H9 (cell line): ENCODE measurements around the gene PTPRN2. TPM values are rescaled to one million over a fixed set of nuclear protein-coding genes. Genes with fewer than 3 reads are reported as not detected.

Experiments
- DNase-seq: peaks from one replicate; pipeline ENCODE4 v3.0.0-alpha.2; 2017
- H2AFZ ChIP-seq: one replicate; pipeline ENCODE4 v1.6.1; 2013; ENCODE audit warnings: mild to moderate bottlenecking, low read length, control low read depth, moderate library complexity
- H2AK5ac ChIP-seq: 2 replicates; pipeline ENCODE4 v1.6.1; 2013; ENCODE audit warnings: low read length, control low read depth, mixed read lengths; ENCODE audit not compliant: insufficient read length
- H2BK120ac ChIP-seq: one replicate; pipeline ENCODE4 v1.6.1; 2013; ENCODE audit warnings: low read depth, mild to moderate bottlenecking, low read length, control low read depth, inconsistent platforms; ENCODE audit not compliant: poor library complexity, severe bottlenecking
- H2BK12ac ChIP-seq: 2 replicates; pipeline ENCODE4 v1.6.1; 2013; ENCODE audit warnings: low read length, control low read depth, mixed read lengths, low read depth; ENCODE audit not compliant: insufficient read length
- H2BK15ac ChIP-seq: 2 replicates; pipeline ENCODE4 v1.6.1; 2013; ENCODE audit warnings: low read depth, low read length, control low read depth
- H2BK20ac ChIP-seq: one replicate; pipeline ENCODE4 v1.6.1; 2013; ENCODE audit warnings: low read depth, mild to moderate bottlenecking, low read length, control low read depth, inconsistent platforms; ENCODE audit not compliant: poor library complexity, severe bottlenecking
- H2BK5ac ChIP-seq: 2 replicates; pipeline ENCODE4 v1.6.1; 2013; ENCODE audit warnings: low read length, control low read depth, mixed read lengths; ENCODE audit not compliant: insufficient read length
- H3K14ac ChIP-seq: 2 replicates; pipeline ENCODE4 v1.6.1; 2013; ENCODE audit warnings: low read length, control low read depth; ENCODE audit not compliant: insufficient read depth
- H3K18ac ChIP-seq: 2 replicates; pipeline ENCODE4 v1.6.1; 2013; ENCODE audit warnings: low read depth, mild to moderate bottlenecking, mixed read lengths, low read length, control low read depth; ENCODE audit not compliant: insufficient read length
- H3K23ac ChIP-seq: 2 replicates; pipeline ENCODE4 v1.6.1; 2013; ENCODE audit warnings: low read length, control low read depth, mixed read lengths, low read depth; ENCODE audit not compliant: insufficient read length
- H3K23me2 ChIP-seq: 2 replicates; pipeline ENCODE4 v1.6.1; 2013; ENCODE audit warnings: low read depth, mild to moderate bottlenecking, mixed read lengths, low read length, control low read depth; ENCODE audit not compliant: insufficient read length, poor library complexity, severe bottlenecking
- H3K27ac ChIP-seq: 2 replicates; pipeline ENCODE4 v1.5.1; 2013; ENCODE audit warnings: low read length, control low read depth, mixed read lengths, low read depth; ENCODE audit not compliant: insufficient read length
- H3K27me3 ChIP-seq: 2 replicates; pipeline ENCODE4 v1.6.1; 2013; ENCODE audit warnings: low read length, control low read depth, inconsistent platforms; ENCODE audit not compliant: insufficient read depth
- H3K4ac ChIP-seq: 2 replicates; pipeline ENCODE4 v1.6.1; 2013; ENCODE audit warnings: low read depth, mild to moderate bottlenecking, control low read depth, inconsistent platforms, low read length, moderate library complexity
- H3K4me1 ChIP-seq: 2 replicates; pipeline ENCODE4 v1.6.1; 2013; ENCODE audit warnings: low read length, control low read depth, inconsistent platforms; ENCODE audit not compliant: insufficient read depth
- H3K4me2 ChIP-seq: 2 replicates; pipeline ENCODE4 v1.6.1; 2013; ENCODE audit warnings: low read length, control low read depth, mixed read lengths; ENCODE audit not compliant: insufficient read length, insufficient read depth
- H3K56ac ChIP-seq: 2 replicates; pipeline ENCODE4 v1.6.1; 2013; ENCODE audit warnings: low read depth, mild to moderate bottlenecking, mixed read lengths, low read length, control low read depth; ENCODE audit not compliant: insufficient read length
- H3K79me1 ChIP-seq: 2 replicates; pipeline ENCODE4 v1.6.1; 2013; ENCODE audit warnings: low read depth, mild to moderate bottlenecking, moderate library complexity, low read length, control low read depth, inconsistent platforms; ENCODE audit not compliant: insufficient read depth, poor library complexity, severe bottlenecking
- H3K79me2 ChIP-seq: 2 replicates; pipeline ENCODE4 v1.6.1; 2013; ENCODE audit warnings: low read length, control low read depth, inconsistent platforms; ENCODE audit not compliant: insufficient read depth
- H3K9ac ChIP-seq: 2 replicates; pipeline ENCODE4 v1.6.1; 2013; ENCODE audit warnings: low read length, control low read depth, mixed read lengths; ENCODE audit not compliant: insufficient read length; ENCODE audit errors: extremely low read depth
- H3K9me3 ChIP-seq: one replicate; pipeline ENCODE4 v1.6.1; 2013; ENCODE audit warnings: low read depth, low read length, inconsistent platforms; ENCODE audit not compliant: control insufficient read depth
- H3T11ph ChIP-seq: one replicate; pipeline ENCODE4 v1.6.1; 2013; ENCODE audit warnings: mild to moderate bottlenecking, low read length, control low read depth, inconsistent platforms
- H4K20me1 ChIP-seq: one replicate; pipeline ENCODE4 v1.6.1; 2013; ENCODE audit not compliant: control insufficient read depth, insufficient read length, insufficient read depth
- H4K5ac ChIP-seq: 2 replicates; pipeline ENCODE4 v1.6.1; 2013; ENCODE audit warnings: low read depth, mild to moderate bottlenecking, mixed read lengths, low read length, control low read depth; ENCODE audit not compliant: insufficient read length
- H4K8ac ChIP-seq: replicated peaks from 2 replicates; pipeline ENCODE4 v1.6.1; 2013; ENCODE audit warnings: low read length, control low read depth, mixed read lengths, low read depth; ENCODE audit not compliant: insufficient read length
- H4K91ac ChIP-seq: 2 replicates; pipeline ENCODE4 v1.6.1; 2013; ENCODE audit warnings: low read depth, mild to moderate bottlenecking, moderate library complexity, mixed read lengths, low read length, control low read depth; ENCODE audit not compliant: insufficient read length
- H3K27ac Mint-ChIP-seq, 3 experiments: 2 replicates in 2 of 3; 3 replicates in 1 of 3; pipeline ENCODE4 v1.8.0; 2020 to 2021; ENCODE audit warnings: mixed read lengths in 3 of 3, mild to moderate bottlenecking in 1 of 3, moderate library complexity in 1 of 3
- H3K27me3 Mint-ChIP-seq: 2 replicates; pipeline ENCODE4 v1.8.0; 2021; ENCODE audit warnings: low read depth, mild to moderate bottlenecking, moderate library complexity, mixed read lengths
- H3K36me3 Mint-ChIP-seq, 3 experiments: 2 replicates in 2 of 3; 3 replicates in 1 of 3; pipeline ENCODE4 v1.8.0; 2020 to 2021; ENCODE audit warnings: low read depth in 3 of 3, mixed read lengths in 3 of 3; ENCODE audit not compliant: insufficient read depth in 1 of 3
- H3K4me1 Mint-ChIP-seq, 2 experiments: 2 replicates each; pipeline ENCODE4 v1.8.0; 2020; ENCODE audit warnings: mixed read lengths in 2 of 2
- H3K4me3 Mint-ChIP-seq, 2 experiments: 2 replicates in 1 of 2; 3 replicates in 1 of 2; pipeline ENCODE4 v1.8.0; 2020 to 2021; ENCODE audit warnings: mild to moderate bottlenecking in 2 of 2, mixed read lengths in 2 of 2, moderate library complexity in 1 of 2
- H3K9me3 Mint-ChIP-seq, 2 experiments: 2 replicates in 1 of 2; 3 replicates in 1 of 2; pipeline ENCODE4 v1.8.0; 2020; ENCODE audit warnings: mild to moderate bottlenecking in 2 of 2, mixed read lengths in 2 of 2, moderate library complexity in 1 of 2
- CTCF ChIP-seq: fragments of 200-600 bp; sonication (generic); conservative IDR thresholded peaks from 3 replicates; pipeline ENCODE4 v1.8.0; 2021; ENCODE audit warnings: antibody characterized with exemption, mild to moderate bottlenecking
- WGBS: extraction: QIAGEN DNeasy Blood & Tissue Kit; methylation state at CpG from one replicate; pipeline ENCODE4 v1.1.7; 2013; ENCODE audit warnings: missing lambda C conversion rate, low lambda C conversion rate, mixed read lengths; ENCODE audit not compliant: insufficient read length; ENCODE audit errors: extremely low coverage; 5-methylcytosine and 5-hydroxymethylcytosine counted together
- total RNA-seq: library from RNA; stranded (reverse); gene quantifications from 2 replicates; pipeline ENCODE4 v1.2.1, GENCODE V29; 2021

PTPRN2 gene
- total RNA-seq, 1 experiment from 2014 or later, result 5.2 TPM

- no peak overlapping the region for H3K4me2 ChIP-seq
- H4K91ac ChIP-seq, result no peak overlapping the region
- no peak overlapping the region for H2BK20ac ChIP-seq
- Mint-ChIP-seq H3K27ac (no peak overlapping the region), H3K27me3 (peaks cover 24% of the 10 kb centered on the region), H3K36me3 (no peaks in the 10 kb centered on the region; a peak in 1 of 7 replicates), H3K4me3 (no peak overlapping the region), H3K4me1 (no peaks in the 10 kb centered on the region), H3K9me3 (no peaks in the 10 kb centered on the region)
- H3K79me1 ChIP-seq, result no peaks in the 10 kb centered on the region
- no peak overlapping the region for H2BK12ac ChIP-seq
- H3K14ac ChIP-seq, result no peak overlapping the region
- no peak overlapping the region for H2BK15ac ChIP-seq
- H3K56ac ChIP-seq, result no peak overlapping the region
- no peaks in the 10 kb centered on the region for H4K20me1 ChIP-seq
- H4K8ac ChIP-seq, result no peak overlapping the region
- TF ChIP-seq CTCF, result no peak
- H3K27me3 ChIP-seq, result no peaks in the 10 kb centered on the region
- H3K4ac ChIP-seq, result no peak overlapping the region
- no peak overlapping the region for H3K9ac ChIP-seq
- no CpG with 5 or more reads among the region's 14 CpGs for WGBS
- no peak for DNase-seq
- no peak overlapping the region for H3K27ac ChIP-seq
- no peak overlapping the region for H3K23ac ChIP-seq
- no peak overlapping the region for H2AK5ac ChIP-seq
- H4K5ac ChIP-seq, result no peak overlapping the region
- H3K23me2 ChIP-seq, result no peaks in the 10 kb centered on the region
- H3K79me2 ChIP-seq, result no peaks in the 10 kb centered on the region
- no peaks in the 10 kb centered on the region for H3K9me3 ChIP-seq
- H3K4me1 ChIP-seq, result no peaks in the 10 kb centered on the region
- no peak overlapping the region for H2AFZ ChIP-seq
- no peak overlapping the region for H3T11ph ChIP-seq
- no peak overlapping the region for H2BK120ac ChIP-seq
- no peak overlapping the region for H3K18ac ChIP-seq
- no peak overlapping the region for H2BK5ac ChIP-seq
Measured at GRCh38 chr7:157654350-157654749, 933.3 kb downstream of the PTPRN2 start.
